HG03175 (cell line): Measurements from ENCODE around the gene MYOC.
"Not testable (repeated sequence)": the region's sequence is repeated elsewhere in the genome, so short reads cannot be mapped to it uniquely, and the experiment has no call there.

Experiments used
- ATAC-seq: cut with Tn5 transposase; IDR thresholded peaks from one replicate; pipeline ENCODE4 v1.9.1; 2021; ENCODE audit warnings: mild to moderate bottlenecking, moderate library complexity; ENCODE audit not compliant: unreplicated experiment

The MYOC gene

DNA sequence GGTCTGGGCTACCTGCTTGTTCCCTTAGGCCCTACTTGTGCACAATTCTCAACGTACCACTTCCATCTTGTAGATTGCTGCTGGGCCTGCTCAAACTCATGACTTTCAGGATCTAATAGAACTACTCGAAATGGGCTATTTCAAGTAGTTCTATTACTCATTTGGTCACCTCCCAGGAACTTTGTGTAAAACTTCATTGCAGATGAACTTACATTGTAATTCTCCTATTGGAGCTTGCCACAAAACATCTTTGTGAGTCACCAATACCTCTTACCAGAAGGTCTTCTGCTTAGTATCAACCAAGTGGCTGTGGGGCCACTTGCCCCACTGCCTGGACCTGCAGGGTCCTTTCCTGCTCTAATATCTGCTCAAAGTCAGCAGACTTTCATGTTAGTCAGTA is 41.2 kb downstream of the MYOC start:
- no peak for ATAC-seq

DNA sequence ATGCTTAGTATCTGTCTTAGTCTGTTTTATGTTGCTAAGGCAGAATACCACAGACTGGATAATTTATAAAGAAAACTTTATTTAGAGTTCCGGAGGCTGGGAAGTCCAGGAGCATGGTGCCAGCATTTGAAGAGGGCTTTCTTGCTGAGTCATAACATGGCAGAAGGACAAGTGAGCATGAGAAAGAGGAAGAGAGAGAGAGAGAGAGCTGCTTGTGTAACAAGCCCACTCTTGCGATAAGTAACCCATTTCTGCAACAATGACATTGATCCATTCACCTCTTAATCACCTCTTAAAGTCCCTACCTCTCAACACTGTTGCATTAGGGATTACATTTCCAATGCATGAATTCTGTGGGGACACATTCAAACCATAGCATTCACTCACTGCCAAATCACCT is 42.1 kb downstream of the MYOC start:
- peak; percentile 51 for ATAC-seq

DNA sequence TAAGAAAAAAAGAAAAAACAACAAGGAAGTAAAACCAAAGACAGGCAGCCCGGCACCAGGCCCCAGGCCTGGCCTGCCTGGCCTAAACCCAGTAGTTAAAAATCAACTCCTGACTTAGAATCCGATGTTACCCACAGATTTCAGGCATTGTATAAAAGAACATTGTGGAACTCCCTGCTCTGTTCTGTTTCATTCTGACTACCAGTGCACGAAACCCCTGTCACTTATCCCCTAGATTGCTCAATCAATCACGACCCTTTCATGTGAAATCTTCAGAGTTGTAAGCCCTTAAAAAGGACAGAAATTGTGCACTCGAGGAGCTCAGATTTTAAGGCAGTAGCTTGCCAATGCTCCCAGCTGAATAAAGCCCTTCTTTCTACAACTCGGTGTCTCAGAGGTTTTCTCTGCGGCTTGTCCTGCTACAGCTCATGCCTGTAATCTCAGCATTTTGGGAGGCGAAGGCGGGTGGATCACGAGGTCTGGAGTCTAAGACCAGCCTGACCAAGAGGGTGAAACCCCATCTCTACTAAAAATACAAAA is 46.0 kb downstream of the MYOC start:
- peak; percentile 53 for ATAC-seq

DNA sequence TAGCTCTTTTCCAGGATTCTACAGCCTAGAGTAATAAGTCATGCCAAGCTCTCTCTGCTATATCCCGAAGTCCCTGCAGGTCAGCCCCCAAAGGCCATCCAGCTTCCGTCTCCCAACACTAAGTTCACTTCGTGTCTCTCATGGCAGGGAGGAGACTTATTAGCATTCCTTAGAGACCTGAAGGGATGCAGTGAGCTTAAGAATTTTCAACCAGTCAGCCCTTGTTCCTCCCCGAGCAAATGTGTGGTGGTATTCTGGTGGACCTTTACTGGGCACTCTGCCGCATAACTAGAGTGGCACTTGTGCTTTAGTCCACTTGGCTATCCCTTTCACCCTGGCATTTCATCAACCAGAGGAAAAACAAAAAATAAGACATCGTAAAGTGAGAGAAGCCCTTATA is 49.4 kb downstream of the MYOC start:
- not testable (repeated sequence) for ATAC-seq

DNA sequence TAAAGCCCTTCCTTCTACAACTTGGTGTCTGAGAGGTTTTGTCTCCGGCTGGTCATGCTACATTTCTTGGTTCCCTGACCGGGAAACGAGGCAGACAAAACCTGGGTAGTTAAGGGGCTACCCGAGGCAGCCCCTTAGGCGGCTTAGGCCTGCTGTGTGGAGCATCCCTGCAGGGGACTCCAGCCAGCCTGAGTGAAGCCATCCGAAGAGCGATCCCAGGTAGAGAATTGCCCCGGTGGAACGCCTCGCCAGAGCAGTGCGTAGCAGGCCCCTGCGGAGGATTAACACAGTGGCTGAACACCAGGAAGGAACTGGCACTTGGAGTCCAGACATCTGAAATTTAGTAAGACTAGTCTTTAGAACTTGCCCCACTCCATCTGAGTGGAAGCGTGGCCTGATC is 51.6 kb downstream of the MYOC start:
- no peak for ATAC-seq

DNA sequence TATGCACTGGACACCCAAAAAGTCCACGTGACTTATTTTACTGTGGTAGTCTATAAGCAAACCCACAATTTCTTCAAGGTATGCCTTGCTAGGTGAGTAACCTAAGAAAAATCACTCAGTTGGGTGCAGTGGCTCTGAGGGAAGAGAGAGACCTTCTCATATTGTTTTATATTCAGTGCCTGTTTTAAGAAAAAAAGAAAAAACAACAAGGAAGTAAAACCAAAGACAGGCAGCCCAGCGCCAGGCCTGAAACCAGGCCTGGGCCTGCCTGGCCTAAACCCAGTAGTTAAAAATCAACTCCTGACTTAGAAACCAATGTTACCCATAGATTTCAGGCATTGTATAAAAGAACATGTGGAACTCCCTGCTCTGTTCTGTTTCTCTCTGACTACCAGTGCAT is 52.2 kb downstream of the MYOC start:
- peak; percentile 49 for ATAC-seq

DNA sequence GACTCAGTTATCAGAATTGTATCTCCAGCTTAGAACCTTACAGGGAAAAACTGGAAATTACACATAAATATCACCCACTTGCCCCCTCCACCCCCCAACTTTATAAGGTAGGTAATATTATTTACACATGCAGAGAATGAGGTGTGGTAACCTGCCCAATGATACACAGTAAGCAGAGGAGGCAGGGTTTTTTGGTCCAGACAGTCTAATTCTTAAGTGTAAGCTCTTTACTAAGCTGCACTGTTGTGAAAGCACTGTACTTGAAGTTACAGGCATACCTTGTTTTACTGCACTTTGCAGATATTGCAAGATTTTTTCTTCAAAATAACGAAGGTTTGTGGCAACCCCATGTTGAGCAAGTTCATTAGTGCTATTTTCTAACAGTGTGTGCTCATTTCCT is 55.3 kb downstream of the MYOC start:
- ATAC-seq = no peak

DNA sequence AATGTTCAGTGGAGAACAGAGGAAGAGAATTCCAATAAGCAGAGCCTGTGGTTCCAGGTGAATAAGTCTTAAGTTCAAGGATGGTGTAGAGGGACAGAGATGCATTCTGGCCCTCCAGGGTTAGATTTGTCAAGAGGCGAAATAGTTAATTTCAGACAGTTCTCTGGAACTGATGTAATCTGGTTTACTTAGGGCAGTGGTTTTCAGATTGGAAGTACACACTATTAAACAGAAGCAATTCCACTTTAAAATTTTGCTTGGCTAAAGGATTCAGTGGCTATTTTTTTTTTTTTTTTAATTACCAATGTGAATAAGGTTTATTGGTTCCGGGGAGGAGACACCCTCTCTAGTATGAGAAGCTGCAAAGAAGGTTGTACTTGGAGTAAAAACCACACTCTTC is 55.8 kb downstream of the MYOC start:
- no peak for ATAC-seq

DNA sequence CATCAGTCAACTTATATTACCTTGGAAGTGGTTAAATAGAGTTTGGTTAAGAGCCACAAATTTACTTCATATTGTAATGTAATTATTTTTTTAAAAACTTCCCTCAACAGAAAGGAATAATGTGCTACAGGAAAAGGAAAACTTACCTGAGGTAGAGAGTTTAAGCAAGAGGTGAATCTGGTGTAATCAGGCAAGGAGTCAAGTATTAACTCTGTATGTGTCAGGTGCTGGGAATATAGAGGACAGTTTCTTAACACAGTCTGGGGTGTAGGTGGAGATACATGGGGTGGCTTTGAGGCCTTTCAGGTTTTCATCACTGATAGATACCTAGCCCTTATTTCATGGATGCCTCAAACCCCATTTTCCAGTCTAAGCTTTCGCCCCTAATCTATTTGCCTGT is 56.4 kb downstream of the MYOC start:
- no peak for ATAC-seq

DNA sequence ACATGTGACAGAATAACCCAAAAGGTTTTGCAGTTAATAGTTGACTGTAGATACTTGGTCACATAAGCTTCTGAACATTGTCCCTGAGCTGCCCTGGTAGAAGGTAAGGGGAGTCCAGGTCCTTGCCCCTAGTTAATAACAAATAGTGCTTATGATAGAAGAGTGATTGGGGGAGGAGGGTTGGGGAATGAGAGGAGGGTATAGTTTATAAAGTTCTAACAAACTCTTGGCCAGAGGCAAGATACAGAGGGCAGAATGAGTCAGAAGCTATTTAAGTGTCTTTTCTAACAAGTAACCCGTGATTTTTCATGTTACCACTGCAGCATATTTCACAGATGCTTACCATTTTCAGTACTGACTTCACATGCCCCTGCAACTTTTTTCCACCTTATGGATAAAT is 57.2 kb downstream of the MYOC start:
- ATAC-seq = no peak

DNA sequence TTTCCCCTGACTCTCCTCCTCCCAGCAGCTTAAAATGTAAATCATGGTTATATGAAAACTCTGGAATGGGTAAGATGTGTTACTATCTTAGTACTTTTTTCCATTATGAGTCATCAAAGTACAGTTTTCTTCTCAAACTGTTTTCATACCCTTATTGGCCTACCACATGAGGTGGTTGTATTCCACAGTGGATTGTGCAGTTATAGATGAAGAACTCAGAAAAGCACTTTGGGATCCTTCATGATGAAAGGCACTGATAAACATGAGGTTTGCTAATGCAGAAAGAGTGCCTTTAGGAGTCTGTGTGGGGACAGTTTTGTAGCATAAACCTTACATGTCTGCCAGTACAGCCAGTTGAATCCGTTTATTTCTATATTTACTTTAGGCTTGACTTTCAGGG is 62.5 kb downstream of the MYOC start:
- no peak for ATAC-seq

DNA sequence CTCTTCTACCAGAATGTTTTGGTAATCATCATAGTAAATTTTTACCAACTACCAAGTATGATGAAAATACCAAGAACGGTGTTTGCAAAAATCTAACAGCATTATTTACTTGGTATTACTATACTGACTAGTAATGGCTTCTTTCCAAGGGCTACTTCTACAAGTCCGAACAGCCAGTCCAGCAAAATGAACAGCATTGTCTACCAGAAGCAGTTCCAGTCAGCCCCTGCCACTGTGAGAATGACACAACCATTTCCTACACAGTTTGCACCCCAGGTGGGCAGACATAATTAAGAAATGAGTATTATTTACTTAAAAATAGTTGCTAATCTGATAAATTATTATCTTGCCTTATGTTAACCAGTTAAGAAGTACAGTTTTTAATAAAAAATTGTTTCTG is 64.3 kb downstream of the MYOC start:
- no peak for ATAC-seq

DNA sequence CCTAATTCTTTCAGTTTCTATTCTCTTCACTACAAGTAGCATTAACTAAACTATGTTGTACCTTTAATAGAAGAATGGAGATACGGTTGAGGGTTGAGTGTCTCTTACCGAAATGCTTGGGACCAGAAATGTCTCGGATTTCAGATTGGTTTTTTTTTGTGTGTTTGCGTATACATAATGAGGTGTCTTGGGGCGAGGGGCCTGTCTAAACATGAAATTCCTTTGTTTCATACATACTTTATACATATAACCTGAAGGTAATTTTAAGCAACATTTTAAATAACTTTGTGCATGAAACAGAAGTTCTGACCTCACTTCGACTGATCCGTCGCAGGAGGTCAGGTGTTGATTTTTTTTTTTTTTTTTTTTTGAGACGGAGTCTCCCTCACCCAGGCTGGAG is 66.8 kb downstream of the MYOC start:
- ATAC-seq = no peak
